HL-60/S4 treated with phorbol 12-myristate 13-acetate at 8.2 ng/mL for 4 days and 3 days (cell line): ENCODE measurements around the gene ANKRD34B.
"Not testable (repeated sequence)": the region's sequence is repeated elsewhere in the genome, so short reads cannot be mapped to it uniquely, and the experiment has no call there.

ENCODE experiments used
- in situ Hi-C: fragments of 300-500 bp; cut with MboI; formaldehyde crosslinking; loops from 2 replicates; pipeline ENCODE4 v1.15.0; 2022; ENCODE audit warnings: low sequenced_read_pairs

Gene ANKRD34B

GRCh38 chr5:80569961-80570786 lies at the start of gene ANKRD34B:
Gene ANKRD34B, minus strand, starts transcription at chr5:80570280. Its CDS starts 10,261 bp downstream, at chr5:80560019.
- in situ Hi-C loops = no loop called here

DNA sequence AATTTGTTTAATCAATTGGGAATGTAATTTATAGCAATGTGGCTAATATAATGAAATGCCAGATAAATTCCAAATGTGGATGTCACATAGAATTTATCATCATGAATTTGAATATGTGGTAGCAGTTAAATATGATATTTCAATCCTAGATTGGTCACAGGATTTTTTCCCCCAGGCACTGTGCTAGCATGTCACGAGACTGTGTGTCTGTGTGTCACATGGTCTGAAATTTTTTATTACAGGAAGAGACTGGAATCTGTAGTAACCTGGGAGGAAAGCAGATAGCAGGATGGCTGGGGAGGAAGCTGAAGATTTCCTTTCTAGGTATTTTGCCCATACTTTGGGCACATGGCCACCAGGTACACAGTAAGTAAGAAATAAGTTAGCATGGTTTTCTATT lies 49.0 kb upstream of the ANKRD34B start:
- in situ Hi-C loops = no loop called here

DNA sequence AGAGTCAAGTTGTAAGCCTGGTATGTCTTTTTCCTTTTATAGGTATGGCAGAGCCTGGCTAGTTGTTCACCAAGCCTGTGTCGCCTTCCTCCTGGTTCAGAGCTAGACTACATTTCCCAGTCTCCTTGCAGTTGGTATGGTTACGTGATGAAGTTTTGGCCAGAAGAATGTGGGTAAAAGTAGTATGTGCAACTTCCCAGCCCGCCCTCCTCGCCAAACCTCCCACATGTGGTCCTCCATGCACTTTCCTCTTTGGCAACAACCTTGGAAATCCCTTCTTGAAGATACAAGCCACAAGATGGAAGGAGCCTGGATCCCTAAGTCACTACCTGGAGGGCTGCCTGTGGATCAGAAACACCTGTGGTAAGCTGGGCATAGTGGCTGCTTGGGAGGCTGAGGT lies 48.4 kb upstream of the ANKRD34B start:
- in situ Hi-C loops = no loop called here

DNA sequence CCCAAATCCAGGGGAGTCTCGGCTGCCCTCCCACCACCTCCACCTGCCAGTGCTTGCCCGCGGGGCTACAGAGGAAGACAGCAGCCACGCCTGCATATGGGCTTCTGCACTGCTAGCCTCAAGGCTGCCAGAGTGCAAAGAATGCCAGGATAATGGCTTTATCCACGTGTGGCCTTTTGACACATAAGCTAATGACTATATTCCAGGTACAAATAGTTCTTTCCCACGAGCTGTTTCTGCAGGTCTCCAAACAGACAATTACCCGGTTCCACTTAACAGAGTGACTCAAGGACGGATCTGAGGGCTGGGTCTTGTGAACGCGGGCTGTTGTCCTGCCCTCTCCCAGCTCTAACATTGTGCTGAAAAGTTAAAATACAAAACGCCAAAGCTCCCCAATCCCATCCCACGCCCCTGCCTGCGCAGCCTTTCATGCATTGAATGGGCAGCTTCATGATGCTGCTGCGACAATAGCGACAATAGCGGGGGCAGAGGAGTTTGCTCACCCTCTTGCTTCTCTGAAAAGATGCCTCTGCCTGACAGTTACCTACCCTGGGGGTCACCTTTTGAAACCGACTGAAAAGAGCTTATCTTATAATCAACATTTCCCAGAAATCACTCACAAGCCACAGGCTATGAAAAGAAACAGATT lies 45.3 kb upstream of the ANKRD34B start:
- in situ Hi-C loops = no loop called here

- in situ Hi-C loops = no loop called here
Measured at GRCh38 chr5:80609692-80610091, 39.6 kb upstream of the ANKRD34B start.

DNA sequence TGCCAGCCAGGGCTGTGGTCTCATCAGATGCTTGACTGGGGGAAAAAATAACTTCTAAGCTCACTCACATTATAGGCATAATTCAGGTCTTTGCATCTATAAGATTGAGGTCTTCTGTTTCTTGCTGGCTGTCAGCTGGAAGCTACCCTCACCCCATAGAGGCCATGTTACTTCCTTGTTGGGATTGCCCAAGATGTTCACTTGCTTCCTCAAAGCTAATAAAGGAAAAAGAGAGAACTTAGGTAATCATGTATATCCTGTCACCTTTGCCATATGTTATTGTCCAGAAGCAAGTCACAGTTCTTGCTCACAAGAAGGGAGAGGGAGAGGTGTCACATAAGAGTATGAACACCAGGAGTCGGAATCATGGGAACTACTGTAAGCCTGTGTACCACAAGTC lies 38.7 kb upstream of the ANKRD34B start:
- in situ Hi-C loops = no loop called here

DNA sequence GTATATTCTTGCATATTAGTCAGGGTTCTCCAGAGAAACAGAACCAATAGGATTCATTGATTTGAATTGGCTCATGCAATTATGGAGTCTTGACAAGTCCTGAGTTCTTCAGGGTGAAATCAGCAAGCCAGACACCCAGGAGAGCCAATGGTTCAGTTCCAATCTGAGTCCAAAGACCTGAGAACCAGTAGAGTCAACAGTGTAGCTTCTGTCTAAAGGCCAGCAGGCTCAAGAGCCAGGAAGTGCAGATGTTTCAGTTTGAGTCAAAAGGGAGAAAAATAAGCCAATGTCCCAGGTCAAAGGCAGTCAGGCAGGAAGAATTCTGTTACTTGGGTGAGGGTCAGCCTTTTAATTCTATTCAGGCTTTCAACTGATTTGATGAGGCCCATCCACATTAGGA lies 37.8 kb upstream of the ANKRD34B start:
- in situ Hi-C loops = no loop called here

DNA sequence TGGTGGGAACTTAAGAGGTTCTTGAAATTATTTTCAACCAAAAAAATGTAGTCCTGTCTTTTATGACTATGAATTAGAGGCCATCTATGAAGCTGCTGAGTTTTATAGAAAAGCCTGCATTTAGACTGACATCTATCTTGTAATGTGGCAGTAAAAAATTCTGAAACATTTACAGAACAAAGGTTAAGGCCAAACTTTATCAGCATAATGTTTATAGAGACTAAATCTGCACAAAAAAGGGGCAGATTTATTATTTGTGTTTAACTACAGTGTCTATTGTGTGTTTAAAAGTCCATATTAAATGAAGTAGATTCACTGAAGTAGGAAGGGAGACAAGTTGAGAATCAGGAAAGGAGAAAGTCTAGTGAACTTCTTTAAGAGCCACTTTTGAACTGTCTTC lies 37.3 kb upstream of the ANKRD34B start:
- in situ Hi-C loops = no loop called here

DNA sequence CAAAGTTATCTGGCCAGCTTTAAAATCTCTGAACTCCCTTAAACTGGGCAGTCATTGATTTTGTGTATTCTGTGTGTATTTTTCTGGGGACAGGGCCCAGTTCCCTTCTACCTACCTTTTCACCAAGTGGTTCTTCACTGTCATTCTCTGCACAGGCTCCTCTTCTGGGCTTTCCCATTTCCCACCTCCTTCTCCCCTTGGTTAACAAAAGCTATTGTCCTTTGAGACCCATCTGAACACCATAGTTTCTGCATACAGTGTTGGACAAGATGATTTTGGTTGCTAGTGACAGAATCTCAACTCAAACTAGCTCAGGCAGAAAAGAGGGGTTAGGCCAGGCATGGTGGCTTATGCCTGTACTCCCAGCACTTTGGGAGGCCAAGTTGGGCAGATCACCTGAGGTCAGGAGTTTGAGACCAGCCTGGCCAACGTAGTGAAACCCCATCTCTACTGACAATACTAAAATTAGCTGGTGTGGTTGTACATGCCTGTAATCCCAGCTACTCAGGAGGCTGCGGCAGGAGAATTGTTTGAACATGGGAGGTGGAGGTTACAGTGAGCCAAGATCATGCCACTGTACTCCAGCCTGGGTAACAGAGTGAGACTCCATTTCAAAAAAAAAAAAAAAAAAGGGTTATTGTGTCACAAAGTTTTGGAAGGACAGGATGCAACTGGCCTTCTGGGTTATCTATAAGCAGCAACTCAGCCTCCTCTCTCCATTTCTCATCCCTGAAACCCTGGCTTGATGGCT lies 31.0 kb upstream of the ANKRD34B start:
- in situ Hi-C loops = no loop called here

- in situ Hi-C loops = no loop called here
Measured at GRCh38 chr5:80597500-80597899, 27.4 kb upstream of the ANKRD34B start.

DNA sequence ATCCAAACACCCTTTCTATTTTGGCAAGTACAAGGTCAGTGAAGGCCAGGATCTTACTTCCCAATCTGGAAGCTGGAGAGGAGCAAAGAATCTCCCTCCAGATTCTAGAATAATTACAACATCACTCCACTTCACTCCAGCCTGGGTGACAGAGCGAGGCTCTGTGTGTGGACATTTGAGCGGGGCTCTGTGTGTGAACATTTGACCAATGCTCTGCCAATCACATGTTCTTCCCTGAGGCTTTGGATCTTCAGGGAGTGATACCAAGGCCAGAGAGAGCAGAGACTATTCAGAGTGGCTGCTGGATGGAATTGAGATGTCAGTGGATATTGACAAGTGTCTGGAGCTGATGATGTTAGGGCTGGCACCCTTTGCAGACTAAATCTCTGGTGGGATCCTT lies 24.7 kb upstream of the ANKRD34B start:
- in situ Hi-C loops = no loop called here

GRCh38 chr5:80592761-80593160 lies 22.7 kb upstream of the ANKRD34B start:
- in situ Hi-C loops = no loop called here

DNA sequence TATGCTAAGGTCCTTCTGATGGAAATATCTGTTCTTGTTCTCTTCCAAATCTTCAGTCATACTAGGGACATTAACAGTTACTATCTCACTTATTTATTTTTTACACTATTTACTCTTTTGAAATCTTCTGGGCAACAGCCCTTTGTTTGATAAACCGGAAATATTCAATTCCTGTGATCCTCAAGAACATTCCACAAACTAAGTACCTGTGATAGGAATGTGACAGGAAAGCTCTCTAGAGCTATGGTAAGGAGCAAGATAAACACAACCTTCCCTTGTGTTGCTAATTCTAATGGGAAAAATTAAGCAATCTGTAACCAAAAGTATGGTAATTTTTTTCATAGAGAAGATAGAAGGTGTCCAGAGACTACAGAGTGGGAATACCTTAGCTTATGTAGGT lies 22.0 kb upstream of the ANKRD34B start:
- in situ Hi-C loops = no loop called here

DNA sequence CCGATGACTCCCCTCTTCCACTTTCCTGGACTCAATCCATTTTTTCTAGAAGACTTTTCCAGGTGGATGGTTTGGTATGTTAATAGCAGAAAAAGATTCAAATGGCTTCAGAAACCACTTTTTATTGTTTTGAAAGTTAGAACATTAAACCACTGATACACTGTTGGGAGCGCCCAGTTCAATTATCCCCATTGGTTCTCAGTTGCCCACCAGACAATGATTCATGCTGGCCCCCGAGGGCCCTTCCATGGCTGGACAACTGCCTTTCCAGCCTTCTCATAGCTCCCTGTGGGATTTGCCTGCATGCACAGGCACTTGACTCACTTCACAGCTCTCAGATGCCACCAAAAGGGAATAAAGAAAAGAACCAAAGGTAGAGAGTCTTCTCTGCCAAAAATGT lies 21.3 kb upstream of the ANKRD34B start:
- in situ Hi-C loops = no loop called here

DNA sequence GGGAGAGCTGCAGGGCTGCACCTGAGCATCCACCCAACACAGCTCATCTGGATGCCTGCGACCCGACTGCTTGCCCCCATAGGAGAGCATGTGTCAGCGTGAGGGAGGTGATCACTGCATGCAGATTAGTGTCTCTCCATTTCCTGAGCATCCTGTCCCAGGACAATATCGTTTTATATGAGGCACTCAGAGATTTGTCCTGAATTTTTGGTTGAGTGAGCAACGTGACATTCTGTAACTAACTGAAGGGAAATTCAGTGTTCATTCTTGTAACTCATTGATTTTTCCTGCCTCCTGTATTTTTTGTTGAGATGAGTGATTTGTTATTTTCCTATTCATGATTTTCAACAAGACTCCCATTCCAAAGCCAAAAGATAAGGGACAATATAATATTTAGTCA lies 20.7 kb upstream of the ANKRD34B start:
- in situ Hi-C loops = no loop called here

GRCh38 chr5:80588858-80589540 lies 18.9 kb upstream of the ANKRD34B start:
- in situ Hi-C loops = no loop called here

DNA sequence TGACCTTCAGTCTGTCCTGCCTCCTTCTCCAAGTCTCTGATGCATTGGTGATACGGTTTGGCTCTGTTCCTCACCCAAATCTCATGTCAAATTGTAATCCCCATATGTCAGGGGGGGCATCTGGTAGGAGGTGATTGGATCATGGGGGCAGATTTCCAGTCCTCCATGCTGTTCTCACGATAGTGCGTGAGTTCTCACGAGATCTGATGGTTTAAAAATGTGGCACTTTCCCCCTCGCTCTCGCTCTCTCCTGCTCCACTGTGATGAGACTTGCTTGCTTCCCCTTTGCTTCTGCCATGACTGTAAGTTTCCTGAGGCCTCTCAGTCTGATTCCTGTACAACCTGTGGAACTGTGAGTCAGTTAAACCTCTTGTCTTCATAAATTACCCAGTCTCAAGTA lies 14.7 kb upstream of the ANKRD34B start:
- in situ Hi-C loops = no loop called here

GRCh38 chr5:80580291-80580690 lies 10.2 kb upstream of the ANKRD34B start:
- in situ Hi-C loops = not testable (repeated sequence)

DNA sequence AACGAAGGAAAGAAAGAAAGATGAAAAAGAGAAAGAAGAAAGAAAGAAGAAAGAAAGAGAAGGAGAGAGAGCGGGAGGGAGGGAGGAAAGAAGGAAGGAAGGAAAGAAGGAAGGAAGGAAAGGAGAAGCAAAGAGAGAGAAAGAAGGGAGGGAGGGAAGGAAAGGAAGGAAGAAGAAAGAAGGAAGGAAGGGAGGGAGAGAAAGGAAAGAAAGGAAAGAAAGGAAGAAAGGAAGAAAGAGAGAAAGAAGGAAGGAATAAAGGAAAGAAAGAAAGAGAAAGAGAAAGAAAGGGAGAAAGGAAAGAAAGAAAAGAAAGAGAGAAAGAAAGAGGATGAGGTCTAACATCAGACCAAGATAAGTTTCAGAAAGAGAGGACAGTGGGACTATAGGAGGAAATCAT lies 9.0 kb upstream of the ANKRD34B start:
- in situ Hi-C loops = no loop called here

DNA sequence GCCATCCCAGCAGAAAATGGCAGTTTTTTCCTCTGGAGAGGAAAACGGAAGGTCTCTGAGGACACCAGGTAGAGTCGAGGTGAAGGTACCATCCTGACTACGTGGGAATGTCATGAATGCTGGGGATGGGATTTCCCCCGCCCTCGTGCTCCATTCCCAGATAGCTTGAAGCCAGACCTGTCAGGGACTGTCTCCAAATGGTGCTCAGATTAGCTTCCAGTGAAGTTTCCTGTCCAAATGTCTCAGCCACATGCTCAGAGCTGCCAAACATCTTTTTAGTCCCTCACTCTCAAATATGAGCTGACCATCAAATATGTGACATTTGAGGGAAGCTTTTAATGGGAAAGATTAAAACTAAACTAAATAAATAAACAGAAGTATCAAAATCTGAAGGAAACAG lies 7.6 kb upstream of the ANKRD34B start:
- in situ Hi-C loops = no loop called here

GRCh38 chr5:80576383-80576782 lies 6.3 kb upstream of the ANKRD34B start:
- in situ Hi-C loops = no loop called here
